Measurements from ENCODE around the gene GMDS. TPM values are rescaled to one million over a fixed set of nuclear protein-coding genes. Genes with fewer than 3 reads are reported as not detected.
A peak's percentile ranks its signal among the peaks of the same experiment; 100 is the strongest.

The GMDS gene
- total and polyA plus RNA-seq, 2 experiments from 2014 or later, result 6.3 to 17.7 TPM

DNA sequence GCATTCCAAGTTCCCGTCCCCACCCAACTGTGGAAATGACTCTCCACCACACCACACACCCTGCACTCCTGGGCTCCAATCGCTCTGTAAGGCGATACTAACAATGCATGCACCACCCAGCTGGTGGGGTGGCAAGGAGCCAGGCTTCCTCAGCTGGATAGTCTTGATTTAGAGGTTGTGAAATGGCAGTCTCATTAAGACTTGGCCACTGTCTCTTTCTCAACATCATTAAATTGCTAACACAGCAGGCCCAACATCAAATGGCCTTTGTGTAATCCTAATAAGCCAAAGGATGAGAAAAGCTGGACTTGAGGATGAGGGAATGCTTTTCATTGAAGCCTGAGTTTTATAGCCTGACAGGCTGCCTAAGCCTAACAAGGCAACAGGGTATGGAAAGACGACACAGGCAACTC is 223.7 kb downstream of the GMDS start:
- H3K27me3 ChIP-seq, result no peaks in the 10 kb centered on the region
- H3K27ac ChIP-seq, result no peak overlapping the region
- H3K4me3 ChIP-seq, result no peak overlapping the region
- H3K9me3 ChIP-seq (ENCODE audit: low read depth), result no peaks in the 10 kb centered on the region
- peak in 1 of 2 donors; percentile 79 for DNase-seq (ENCODE audit: low read depth in 1 of 2, low spot score in 1 of 2)
- no peaks in the 10 kb centered on the region for H3K36me3 ChIP-seq
- H3K4me1 ChIP-seq (ENCODE audit: low read depth), result no peaks in the 10 kb centered on the region
- TF ChIP-seq, protein P1, sequence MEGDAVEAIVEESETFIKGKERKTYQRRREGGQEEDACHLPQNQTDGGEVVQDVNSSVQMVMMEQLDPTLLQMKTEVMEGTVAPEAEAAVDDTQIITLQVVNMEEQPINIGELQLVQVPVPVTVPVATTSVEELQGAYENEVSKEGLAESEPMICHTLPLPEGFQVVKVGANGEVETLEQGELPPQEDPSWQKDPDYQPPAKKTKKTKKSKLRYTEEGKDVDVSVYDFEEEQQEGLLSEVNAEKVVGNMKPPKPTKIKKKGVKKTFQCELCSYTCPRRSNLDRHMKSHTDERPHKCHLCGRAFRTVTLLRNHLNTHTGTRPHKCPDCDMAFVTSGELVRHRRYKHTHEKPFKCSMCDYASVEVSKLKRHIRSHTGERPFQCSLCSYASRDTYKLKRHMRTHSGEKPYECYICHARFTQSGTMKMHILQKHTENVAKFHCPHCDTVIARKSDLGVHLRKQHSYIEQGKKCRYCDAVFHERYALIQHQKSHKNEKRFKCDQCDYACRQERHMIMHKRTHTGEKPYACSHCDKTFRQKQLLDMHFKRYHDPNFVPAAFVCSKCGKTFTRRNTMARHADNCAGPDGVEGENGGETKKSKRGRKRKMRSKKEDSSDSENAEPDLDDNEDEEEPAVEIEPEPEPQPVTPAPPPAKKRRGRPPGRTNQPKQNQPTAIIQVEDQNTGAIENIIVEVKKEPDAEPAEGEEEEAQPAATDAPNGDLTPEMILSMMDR (IDR thresholded peaks at IDR 0.05; ENCODE audit: low read depth, low read length), result no peak

DNA sequence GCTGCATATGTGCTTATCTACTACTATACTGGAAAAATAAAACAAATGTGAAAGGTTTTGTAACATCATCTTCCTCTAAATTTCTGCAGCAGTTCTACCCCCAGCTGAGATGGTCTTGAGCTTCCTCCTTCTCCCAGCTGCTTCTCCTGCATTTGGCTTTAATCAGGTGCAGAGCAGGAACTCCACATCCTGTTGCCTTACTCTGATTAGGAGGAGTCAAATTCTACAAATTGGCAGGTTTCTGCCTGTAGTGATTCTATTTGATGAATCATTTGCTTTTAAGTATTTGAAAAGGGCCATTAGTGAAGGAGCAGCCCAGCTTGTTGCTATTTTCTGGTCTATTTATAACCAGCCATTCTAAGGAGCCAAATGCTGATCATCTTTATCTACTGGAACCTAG is 224.5 kb downstream of the GMDS start:
- peak in 1 of 2 donors; percentile 47 for DNase-seq (ENCODE audit: low read depth in 1 of 2, low spot score in 1 of 2)
- Histone ChIP-seq H3K4me3 (no peak overlapping the region), H3K27me3 (no peaks in the 10 kb centered on the region), H3K36me3 (no peaks in the 10 kb centered on the region), H3K27ac (no peak overlapping the region), H3K4me1 (ENCODE audit: low read depth) (no peaks in the 10 kb centered on the region), H3K9me3 (ENCODE audit: low read depth) (no peaks in the 10 kb centered on the region)
- TF ChIP-seq, protein P1 (IDR thresholded peaks at IDR 0.05; ENCODE audit: low read depth, low read length), result no peak

DNA sequence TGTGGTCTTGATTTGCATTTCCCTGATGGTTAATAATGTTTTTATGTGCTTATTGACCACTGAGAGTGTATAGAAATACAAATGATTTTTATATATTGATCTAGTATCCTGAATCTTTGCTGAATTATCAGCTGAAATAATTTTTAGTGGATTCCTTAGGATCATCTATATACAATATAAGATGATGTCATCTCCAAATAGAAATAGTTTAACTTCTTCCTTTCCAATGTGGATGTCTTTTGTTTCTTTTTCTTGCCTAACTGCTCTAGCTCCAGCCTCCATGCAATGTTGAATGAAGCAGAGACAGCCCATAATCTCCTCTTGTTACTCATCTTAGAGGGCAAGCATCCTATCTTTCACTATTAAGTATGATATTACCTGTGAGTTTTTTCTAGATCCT is 226.4 kb downstream of the GMDS start:
- DNase-seq (ENCODE audit: low read depth in 1 of 2, low spot score in 1 of 2), result no peak
- no peaks in the 10 kb centered on the region for H3K9me3 ChIP-seq (ENCODE audit: low read depth)
- H3K4me1 ChIP-seq (ENCODE audit: low read depth), result no peaks in the 10 kb centered on the region
- H3K4me3 ChIP-seq, result no peak overlapping the region
- TF ChIP-seq, protein P1 (IDR thresholded peaks at IDR 0.05; ENCODE audit: low read depth, low read length), result no peak
- H3K27me3 ChIP-seq, result no peaks in the 10 kb centered on the region
- no peaks in the 10 kb centered on the region for H3K36me3 ChIP-seq
- H3K27ac ChIP-seq, result no peak overlapping the region

DNA sequence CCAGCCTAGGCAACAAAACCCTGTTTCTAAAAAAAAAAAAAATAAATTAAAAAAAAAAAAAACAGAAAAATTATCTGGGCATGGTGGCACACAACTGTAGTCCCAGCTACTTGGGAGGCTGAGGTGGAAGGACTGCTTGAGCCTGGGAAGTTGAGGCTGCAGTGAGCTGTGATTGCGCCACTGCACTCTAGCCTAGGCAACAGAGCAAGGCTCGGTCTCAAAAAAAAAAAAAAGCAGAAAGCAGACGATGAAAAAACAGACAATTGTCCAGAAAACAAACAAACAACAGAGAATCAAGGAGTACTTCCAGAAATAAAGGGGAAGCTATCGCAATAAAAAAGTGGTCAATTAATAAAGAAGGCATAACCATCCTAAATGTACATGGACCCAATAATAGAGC is 229.4 kb downstream of the GMDS start:
- no peak for DNase-seq (ENCODE audit: low read depth in 1 of 2, low spot score in 1 of 2)
- TF ChIP-seq, protein P1 (IDR thresholded peaks at IDR 0.05; ENCODE audit: low read depth, low read length), result no peak
- Histone ChIP-seq H3K9me3 (ENCODE audit: low read depth) (no peaks in the 10 kb centered on the region), H3K4me1 (ENCODE audit: low read depth) (no peaks in the 10 kb centered on the region), H3K27ac (no peak overlapping the region), H3K4me3 (no peak overlapping the region), H3K36me3 (no peaks in the 10 kb centered on the region), H3K27me3 (no peaks in the 10 kb centered on the region)

DNA sequence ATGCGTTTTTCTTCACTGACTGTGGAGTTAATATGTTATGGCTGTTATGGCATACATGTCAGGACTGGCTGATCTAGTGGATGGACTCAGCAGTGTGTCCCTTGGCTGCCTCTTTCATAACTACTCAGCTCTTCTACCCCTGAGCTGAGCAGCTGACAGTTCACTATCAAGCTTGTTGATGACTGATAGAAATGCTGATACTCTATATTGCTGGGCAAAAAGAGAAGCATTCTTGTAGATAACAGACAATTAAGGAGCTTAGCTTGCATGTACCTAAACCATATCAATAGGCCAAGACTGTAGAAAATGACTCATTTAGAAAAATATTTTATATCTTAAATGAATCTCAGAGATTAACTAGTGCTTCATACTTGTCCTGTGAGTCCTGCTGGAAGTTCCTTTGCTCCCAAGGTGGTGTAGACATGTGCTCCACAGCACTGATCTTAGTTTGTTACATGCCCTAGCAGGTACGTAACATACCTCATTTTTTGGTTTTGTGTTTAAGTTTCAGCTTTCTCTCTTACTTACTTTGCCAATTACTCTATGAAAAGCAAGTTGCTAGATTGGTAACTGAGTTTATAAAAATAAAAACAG is 236.9 kb downstream of the GMDS start:
- Histone ChIP-seq H3K36me3 (no peaks in the 10 kb centered on the region), H3K27ac (no peak overlapping the region), H3K4me3 (no peak overlapping the region), H3K4me1 (ENCODE audit: low read depth) (no peaks in the 10 kb centered on the region), H3K27me3 (no peaks in the 10 kb centered on the region), H3K9me3 (ENCODE audit: low read depth) (no peaks in the 10 kb centered on the region)
- TF ChIP-seq, protein P1 (IDR thresholded peaks at IDR 0.05; ENCODE audit: low read depth, low read length), result no peak
- no peak for DNase-seq (ENCODE audit: low read depth in 1 of 2, low spot score in 1 of 2)
